SK-N-SH (cell line): Measurements from ENCODE around the gene ENTPD1.

Source experiments
- EZH2phosphoT487 ChIP-seq: fragments of 200-600 bp; sonication (generic); IDR thresholded peaks from 2 replicates; pipeline ENCODE4 v1.6.1; 2017; ENCODE audit warnings: low read depth, mixed run types, mild to moderate bottlenecking, antibody characterized with exemption, moderate library complexity, borderline replicate concordance
- RAD21 ChIP-seq: IDR thresholded peaks from 2 replicates; pipeline ENCODE4 v1.6.1; 2012; ENCODE audit warnings: mild to moderate bottlenecking, low read length
- RXRA ChIP-seq: IDR thresholded peaks from 2 replicates; pipeline ENCODE4 v1.4.0; 2012; ENCODE audit warnings: low read depth, mild to moderate bottlenecking, borderline replicate concordance

GRCh38 chr10:95896071-95896850, 140.3 kb downstream of the ENTPD1 start:
- TF ChIP-seq RXRA: no peak
- TF ChIP-seq EZH2phosphoT487: no peak
- TF ChIP-seq RAD21: no peak
